Coronary artery (tissue), 2 donors: Measurements from ENCODE around the gene RPN1.
A peak's percentile ranks its signal among the peaks of the same experiment; 100 is the strongest.

ENCODE experiments used
- DNase-seq: peaks from one replicate; pipeline ENCODE4 v3.0.0-alpha.2; 2017; ENCODE audit warnings: low spot score
- H3K27ac ChIP-seq, 2 donors: fragments of 200-600 bp; sonication (generic); one replicate each; pipeline ENCODE4 v1.5.1; 2016 to 2019
- H3K4me3 ChIP-seq: fragments of 200-600 bp; sonication (generic); 2 replicates; pipeline ENCODE4 v1.5.1; 2016; ENCODE audit warnings: mild to moderate bottlenecking, moderate library complexity
- TF ChIP-seq, protein P1 (sequence below): fragments of 200-600 bp; sonication (generic); IDR thresholded peaks from one replicate; pipeline ENCODE4 v1.5.1; 2019; ENCODE audit warnings: antibody characterized with exemption

Gene RPN1

DNA sequence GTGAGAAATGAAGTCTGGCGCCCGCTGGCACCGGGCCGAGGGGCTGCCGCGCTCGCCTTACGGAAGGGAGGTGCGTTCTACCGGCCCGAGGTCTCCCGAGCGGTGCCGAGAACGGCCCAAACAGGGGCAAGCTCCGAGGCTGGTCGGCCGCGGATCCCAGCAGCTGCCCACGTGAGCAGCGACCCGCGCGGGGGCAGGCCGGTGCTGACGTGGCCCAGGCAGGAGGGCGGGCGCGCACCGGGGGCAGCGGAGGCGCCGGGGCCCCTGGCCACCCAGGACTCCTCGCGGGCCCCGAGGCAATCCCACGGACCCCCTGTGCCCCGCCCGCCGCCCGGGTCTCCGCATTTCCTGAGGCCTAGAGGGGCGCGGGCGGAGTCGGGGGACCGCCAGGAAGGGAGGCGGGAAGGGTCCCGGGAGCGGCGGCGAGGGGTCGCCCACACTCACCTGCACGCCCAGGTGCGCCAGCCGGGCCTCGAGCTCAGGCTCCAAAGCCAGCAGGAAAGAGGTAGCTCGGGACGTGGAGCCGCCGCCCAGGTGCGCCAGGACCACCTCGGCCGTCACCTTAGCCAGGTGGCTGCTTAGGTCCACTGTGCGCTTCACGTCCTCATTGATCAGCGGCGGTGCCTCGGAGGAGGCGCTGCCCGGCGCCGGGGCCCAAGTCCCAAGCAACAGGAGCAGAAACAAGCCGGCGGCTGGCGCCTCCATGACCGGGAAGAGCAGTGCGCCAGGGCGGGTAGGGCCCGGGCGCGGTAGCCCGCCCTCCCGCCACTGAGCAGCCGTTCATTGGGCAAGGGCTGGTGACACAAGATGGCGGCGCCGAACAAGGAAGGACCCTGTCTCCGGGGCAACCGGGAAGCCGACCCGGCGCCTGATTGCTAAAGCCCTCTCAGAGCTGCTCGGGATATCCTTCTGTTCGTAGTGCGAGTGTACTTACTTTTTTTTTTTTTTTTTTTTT lies at the start of gene RPN1:
TSS of gene RPN1 (minus strand) at position 723 of the 955 bp plus-strand sequence. CDS start at position 705, 18 bp downstream.
- Histone ChIP-seq H3K27ac (peak within 1 kb of the TSS; percentile 98 to 99), H3K4me3 (peak within 1 kb of the TSS; percentile 99)
- TF ChIP-seq, protein P1, sequence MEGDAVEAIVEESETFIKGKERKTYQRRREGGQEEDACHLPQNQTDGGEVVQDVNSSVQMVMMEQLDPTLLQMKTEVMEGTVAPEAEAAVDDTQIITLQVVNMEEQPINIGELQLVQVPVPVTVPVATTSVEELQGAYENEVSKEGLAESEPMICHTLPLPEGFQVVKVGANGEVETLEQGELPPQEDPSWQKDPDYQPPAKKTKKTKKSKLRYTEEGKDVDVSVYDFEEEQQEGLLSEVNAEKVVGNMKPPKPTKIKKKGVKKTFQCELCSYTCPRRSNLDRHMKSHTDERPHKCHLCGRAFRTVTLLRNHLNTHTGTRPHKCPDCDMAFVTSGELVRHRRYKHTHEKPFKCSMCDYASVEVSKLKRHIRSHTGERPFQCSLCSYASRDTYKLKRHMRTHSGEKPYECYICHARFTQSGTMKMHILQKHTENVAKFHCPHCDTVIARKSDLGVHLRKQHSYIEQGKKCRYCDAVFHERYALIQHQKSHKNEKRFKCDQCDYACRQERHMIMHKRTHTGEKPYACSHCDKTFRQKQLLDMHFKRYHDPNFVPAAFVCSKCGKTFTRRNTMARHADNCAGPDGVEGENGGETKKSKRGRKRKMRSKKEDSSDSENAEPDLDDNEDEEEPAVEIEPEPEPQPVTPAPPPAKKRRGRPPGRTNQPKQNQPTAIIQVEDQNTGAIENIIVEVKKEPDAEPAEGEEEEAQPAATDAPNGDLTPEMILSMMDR = no peak
- DNase-seq = peak; percentile 98

DNA sequence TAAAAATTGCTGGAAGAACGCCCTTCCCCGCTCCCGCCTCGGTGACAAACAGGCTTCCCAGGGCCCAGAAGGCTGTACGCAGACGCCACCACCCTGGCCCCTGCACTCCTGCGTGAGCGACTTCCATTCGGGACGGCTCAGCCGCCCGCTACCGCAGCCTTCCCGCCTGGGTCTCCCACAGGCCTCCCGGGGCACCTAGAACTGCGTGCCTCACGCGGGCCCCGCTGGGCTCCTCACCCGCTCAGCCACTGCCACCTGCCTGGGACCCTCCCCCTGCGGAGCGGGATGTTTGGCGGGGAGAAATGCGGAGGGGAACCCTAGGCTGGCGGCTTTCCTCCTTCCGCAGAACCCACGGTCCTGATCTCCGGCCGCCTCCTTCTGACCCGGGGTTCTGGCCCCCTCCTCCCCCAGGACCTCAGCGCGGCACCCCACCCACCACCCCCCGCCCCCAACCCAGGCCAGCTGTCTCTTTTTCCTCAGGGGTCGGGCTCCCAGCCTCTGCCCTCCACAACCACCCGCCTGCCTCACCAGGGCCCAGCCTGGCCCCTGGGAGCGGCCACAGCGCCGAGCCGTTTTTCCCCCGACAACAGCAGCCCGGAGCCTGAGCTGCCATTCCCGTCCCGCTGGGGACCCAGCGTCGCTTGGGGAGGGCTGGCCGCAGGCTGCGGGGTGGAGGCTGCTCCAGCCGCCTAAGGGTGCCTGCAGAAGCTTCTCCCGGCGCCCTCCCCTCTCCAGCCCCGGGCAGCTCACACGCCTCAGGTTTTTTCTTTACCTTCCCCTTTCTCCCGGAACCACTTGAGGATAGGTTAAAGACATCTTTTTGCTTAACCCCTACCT lies 47.8 kb upstream of the RPN1 start:
- TF ChIP-seq, protein P1 = no peak
- DNase-seq = no peak
- Histone ChIP-seq H3K27ac (peak overlapping the region; percentile 84 to 87), H3K4me3 (peak overlapping the region; percentile 81)

DNA sequence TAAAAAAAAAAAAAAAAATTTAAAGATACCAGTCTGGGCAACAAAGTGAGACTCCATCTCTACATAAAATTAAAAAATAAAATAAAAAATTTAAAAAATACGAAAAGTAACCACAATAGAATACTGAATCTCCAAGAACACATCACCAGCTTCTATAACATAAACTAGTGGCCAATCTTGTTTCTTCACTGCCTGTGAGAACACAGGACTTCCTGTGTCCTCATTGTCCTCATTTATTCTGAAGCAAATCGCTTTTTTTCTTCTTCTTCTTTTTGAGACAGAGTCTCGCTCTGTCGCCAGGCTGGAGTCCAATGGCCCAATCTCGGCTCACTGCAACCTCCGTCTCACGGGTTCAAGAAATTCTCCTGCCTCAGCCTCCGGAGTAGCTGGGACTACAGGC lies 46.7 kb upstream of the RPN1 start:
- DNase-seq = no peak
- TF ChIP-seq, protein P1 = no peak
- no peak overlapping the region for H3K27ac ChIP-seq
- no peak overlapping the region for H3K4me3 ChIP-seq

DNA sequence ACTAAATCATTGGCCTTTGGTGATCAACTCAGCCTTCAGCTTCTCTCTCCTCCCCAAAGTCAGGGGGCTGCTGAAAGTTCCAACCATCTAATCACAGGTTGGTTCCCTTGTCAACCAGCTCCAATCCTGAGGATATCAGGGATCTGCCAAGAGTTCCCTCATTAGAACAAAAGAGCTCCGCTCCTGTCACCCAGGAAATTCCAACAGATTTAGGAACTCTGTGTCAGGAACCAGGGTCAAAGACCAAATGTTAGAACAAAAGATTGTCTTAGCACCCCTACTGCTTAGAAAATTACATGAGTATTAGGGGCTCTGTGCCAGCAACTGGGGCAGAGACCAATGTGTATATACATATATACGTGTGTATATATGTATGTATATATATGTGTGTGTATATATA lies 43.1 kb upstream of the RPN1 start:
- no peak for DNase-seq
- Histone ChIP-seq H3K27ac (no peak overlapping the region), H3K4me3 (no peak overlapping the region)
- TF ChIP-seq, protein P1 = no peak

DNA sequence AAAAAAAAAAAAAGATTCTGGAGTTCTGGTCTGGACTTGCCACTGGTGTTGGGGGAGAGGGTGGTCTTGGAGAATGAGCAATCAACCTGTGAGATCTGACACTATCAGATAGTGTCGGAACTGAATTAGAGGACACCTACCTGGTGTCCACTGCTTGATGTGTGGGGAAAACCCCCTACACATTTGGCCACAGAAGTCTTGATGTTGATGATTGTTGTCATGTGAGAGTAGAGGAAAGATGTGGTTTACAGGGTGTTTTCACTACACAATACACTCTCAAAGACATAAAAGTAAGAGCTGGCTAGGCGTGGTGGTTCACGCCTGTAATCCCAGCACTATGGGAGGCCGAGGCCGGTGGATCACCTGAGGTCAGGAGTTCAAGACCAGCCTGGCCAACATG lies 38.4 kb upstream of the RPN1 start:
- Histone ChIP-seq H3K27ac (no peak overlapping the region), H3K4me3 (no peak overlapping the region)
- no peak for DNase-seq
- TF ChIP-seq, protein P1 = no peak

DNA sequence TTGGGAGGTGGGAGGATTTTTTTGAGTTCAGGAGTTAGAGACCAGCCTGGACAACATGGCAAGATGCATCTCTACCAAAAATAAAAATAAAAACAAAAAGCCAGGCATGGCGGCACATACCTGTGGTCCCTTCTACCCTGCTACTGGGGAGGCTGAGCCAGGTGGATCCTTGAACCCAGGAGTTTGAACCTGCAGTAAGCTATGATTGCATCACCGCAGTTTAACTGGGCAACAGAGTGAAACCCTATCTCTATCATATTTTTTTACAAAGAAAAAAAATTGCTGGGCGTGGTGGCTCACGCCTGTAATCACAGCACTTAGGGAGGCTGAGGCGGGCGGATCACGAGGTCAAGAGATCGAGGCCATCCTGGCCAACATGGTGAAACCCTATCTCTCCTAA lies 35.8 kb upstream of the RPN1 start:
- Histone ChIP-seq H3K4me3 (no peak overlapping the region), H3K27ac (no peak overlapping the region)
- TF ChIP-seq, protein P1 = no peak
- DNase-seq = no peak
